HG03565 (cell line): Measurements from ENCODE around the gene COL16A1.

Experiments used
- ATAC-seq: cut with Tn5 transposase; IDR thresholded peaks from one replicate; pipeline ENCODE4 v1.9.1; 2021; ENCODE audit warnings: mild to moderate bottlenecking, moderate library complexity; ENCODE audit not compliant: unreplicated experiment

The COL16A1 gene

DNA sequence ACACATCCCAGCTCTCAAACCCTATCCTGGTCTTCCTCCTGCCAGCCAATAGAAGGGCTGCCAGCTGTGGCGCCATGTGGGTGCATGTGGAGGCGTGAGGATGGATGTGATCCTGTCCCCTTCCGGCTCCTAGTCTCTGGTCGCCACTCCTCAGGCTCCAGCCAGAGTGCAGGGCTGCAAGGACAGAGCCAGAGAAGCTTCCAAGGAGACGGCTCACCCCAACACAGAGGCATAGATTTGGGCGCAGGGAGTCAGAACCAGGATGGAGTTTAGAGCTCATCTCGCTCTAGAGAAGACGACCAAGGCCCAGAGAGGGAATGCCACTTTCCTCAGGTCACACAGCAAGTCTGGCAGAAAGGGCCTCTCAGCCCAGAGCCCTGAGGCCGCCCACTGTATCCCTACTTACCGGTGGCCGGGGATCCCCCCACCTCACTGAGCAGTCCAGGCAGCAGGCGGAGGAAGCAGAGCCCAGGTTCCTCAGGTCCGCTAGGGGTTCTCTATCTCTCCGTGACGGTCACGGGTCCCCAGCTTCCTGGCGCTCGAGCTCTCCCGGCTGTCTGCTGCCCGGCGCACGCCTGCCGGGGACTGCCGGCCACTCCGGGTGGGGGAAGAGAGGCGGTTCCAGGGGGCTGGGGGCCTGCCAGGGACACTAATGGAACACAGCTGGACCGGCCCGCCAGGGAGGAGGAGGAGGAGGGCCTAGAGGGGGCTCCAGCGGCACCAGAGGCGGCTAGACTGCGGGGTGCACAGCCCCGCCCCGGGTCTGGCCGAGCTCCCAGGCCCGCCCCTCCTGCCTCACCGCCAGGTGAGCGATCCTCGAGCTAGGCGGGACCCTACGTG, at the start of gene COL16A1:
TSS of gene COL16A1 (minus strand) at position 587 of the 840 bp plus-strand sequence. CDS start 1,824 bp downstream, outside the sequence.
- ATAC-seq = no peak

DNA sequence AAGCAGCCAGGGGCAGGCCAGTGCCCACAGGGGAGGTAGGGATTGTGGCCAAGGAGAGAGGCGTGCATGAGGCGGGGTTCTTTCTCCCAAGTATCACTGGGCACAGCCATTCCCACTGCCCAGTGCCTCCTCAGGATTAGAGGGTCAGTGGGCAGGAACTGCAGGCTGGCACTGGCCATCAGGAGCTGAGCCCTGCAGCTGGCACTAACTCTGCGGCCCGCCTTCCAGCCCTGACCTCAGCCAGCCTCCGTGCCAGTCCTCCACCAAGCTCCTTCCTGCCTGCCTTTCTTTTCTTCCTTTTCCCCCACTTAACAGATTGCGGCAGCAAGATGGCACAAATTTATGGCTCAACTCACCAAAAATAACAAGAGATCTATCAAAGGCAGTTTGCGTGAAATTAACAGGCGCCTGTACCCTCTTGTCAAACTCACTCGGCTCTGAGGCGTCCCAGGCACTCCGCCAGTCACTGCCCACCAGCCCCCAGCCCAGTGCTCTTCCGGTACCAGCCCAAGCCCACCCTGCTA, 49.2 kb upstream of the COL16A1 start:
- ATAC-seq = no peak

DNA sequence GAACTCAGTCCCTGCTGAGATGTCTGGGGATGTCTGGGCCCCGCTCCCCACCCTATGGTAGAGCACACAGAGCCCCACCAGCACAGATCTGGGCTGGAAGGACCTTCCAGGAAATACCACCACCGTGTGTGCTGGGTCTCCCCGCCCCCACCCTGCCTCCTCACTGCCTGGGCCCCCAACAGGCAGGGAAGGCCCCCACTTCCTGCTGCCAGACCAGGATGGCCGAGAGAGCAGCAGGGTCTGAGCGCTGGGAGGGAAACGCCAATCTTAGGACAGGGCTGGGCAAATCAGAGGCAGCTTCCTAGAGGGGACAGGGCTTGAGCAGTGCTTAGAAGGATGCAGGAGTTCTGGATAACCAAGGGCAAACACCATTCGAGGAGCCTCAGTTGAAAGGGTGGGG, 48.4 kb upstream of the COL16A1 start:
- no peak for ATAC-seq

DNA sequence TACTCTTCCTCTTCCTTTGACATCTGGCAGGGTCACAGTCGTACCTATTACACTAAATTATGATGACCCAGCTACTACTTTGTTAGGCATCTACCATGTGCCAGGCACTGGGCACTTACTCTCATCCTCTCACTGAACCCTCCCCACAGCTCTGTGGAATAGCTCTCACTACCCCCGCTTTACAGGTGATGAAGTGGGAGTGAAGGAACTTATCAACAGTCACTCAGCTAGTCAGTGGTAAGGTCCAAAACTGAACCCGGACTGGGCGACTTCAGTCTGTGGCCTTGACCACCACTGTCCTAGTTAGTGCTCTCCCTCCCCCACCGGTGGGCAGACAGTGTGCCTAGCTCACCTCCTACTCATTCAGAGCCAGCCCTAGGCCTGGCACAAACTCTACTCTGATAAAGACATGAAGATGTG, 48.0 kb upstream of the COL16A1 start:
- no peak for ATAC-seq

DNA sequence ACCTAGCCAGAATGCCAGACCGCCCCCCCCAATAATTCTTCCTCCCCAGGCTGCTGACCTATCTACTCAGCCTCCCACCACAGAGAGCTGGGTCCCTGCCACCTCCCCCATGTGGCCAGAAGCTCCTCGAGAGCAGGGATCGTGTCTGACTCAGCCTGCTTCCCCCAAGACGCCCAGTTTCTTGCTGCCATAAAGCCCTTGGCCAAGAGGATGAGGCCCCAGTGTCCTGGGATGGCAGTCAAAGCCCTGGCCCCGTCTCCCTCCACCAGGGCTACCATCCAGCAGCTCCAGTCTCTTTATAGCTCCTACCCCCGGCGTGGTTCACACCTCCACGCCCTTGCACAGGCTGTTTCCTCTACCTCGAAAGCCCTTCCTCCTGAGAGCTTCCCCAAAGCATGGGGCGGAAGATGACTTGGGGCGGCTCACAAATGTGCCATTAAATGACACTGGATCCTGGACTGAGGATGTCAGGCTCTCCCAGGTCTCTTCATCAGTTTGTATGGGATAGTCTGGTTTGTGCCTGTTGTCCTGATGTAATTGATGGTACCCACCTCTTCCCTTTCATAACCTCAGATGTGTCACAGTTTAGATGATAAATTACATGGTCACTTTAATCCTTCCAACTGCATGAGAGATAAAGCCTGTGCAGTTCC, 47.2 kb upstream of the COL16A1 start:
- no peak for ATAC-seq

DNA sequence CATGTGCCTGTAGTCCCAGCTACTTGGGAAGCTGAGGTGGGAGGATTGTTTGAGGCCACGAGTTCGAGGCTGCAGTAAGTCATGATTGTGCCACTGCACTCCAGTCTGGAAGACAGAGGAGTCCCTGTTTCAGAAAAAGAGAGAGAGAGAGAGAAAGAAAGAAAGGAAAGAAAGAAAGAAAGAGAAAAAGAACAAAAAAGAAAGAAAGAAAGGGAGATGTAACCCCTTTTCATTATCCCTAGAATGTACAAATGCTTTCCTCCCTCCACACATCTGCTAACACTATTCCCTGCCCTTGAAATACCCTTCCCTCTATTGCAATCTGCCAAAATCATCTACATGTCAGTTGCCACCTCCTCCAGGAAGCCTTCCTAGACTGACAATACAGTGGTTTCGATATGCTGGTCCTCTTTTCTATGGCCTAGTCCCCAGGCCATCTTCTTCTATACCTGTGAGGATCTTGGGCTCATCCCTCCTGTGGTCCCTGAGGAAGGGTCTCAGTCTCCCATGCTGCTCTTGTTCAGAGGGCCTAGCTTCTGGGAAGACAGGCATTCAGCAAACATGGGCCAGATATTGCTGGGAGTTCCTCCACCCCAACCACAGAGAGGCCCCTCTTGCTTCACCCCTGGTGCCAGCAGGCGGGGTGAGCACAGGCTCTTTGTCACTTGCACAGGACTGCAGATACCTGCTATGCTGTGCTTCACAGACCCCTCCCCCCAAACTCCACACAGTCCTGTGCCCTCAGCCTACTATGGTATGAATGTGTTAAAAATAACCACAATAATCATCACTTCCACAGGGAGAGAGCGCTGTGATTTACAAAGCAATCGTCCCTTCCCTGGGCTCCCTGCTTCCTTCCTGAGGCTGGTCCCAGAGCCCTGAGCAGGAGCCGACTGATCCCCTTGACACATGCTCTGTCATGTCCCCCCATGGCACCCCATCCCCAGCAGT, 46.2 kb upstream of the COL16A1 start:
- no peak for ATAC-seq

DNA sequence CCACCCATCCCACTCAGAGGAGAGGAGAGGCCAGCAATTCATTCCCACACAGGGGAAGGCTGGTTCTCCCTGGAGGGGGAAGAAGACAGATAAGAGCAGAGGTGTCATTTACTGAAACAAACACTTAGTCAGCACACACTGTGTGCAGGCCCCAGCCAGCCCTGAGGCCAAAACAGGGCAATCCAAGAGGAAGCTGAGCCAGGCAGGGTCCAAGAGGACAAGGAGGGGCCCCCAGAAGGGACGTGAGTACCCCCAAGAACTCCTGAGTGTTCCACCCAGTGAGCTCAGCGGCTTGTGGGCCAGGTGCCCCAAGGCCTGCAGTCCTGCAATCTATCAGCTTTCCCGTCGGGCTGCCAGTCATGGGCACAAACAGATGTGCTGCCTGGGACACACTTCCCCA, 44.5 kb upstream of the COL16A1 start:
- ATAC-seq = no peak

DNA sequence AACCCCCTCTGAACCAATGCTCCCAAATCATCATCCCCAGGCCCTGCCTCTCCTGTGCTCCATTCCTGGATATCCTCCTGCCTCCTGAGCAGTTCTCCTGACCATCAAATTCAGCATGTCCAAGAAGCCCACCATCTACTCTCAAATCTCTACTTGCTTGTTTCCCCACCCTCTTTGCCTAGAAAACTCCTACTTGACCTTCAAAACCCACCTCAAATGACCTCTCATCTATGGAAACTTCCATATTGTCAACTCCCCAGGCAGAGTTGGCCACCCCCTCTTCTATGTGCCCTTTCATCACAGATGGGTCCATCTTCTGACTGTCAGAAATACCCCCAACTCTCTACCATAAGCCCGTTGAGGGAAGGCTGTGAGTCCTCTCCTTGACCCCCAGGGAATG, 43.5 kb upstream of the COL16A1 start:
- ATAC-seq = no peak

DNA sequence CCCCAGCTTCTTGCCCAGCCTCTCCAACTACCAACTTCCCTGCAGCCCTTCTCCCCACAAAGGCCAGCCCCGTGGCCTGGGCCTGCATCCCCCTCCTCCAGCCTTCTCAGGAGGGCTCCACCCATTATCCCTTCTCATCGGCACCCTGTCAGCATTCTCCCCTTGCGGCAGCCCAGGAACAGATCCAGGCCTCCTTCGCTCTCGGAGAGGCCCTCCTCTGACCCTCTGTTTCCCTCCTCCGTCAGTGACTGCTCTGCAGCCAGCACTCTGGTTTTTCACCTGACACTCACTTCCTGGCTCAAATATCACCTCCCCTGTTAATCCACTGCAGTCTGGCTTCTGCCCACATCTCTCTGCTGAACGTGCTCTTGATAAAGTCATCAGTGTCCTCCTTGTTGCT, 42.9 kb upstream of the COL16A1 start:
- no peak for ATAC-seq

DNA sequence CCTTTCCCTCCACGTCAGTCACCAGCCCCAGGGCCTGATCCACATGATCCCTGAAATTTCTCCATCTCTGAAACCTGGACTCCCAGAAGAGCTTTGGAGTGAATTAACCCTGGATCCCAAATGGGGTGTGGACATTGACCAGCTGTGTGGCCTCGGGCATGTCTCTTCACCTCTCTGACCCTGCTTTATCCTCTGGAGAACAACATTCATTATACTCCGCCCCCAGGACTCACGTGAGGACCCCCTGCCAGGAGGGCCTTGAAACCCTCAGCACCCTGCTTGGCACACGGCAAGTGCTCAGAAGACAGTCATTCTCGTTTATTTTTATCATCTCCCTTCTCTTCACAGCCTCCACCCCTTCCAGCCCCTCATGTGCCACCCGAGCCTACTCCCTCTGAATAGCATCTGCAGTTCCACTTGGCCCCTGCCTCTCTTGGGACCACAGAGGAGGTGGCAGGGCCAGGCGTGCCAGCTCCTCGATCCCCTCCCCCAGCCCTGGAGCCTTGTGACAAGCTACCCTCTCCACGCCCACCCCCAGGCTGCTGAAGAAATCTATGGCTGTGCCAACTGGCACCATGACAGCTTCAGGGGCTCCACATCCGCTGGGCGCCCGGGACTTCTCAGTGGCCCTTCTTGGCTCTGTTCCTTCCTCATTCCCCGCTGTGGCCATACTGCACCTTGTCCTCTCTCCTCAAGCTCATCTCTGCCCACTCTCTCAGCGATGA, 42.3 kb upstream of the COL16A1 start:
- no peak for ATAC-seq

DNA sequence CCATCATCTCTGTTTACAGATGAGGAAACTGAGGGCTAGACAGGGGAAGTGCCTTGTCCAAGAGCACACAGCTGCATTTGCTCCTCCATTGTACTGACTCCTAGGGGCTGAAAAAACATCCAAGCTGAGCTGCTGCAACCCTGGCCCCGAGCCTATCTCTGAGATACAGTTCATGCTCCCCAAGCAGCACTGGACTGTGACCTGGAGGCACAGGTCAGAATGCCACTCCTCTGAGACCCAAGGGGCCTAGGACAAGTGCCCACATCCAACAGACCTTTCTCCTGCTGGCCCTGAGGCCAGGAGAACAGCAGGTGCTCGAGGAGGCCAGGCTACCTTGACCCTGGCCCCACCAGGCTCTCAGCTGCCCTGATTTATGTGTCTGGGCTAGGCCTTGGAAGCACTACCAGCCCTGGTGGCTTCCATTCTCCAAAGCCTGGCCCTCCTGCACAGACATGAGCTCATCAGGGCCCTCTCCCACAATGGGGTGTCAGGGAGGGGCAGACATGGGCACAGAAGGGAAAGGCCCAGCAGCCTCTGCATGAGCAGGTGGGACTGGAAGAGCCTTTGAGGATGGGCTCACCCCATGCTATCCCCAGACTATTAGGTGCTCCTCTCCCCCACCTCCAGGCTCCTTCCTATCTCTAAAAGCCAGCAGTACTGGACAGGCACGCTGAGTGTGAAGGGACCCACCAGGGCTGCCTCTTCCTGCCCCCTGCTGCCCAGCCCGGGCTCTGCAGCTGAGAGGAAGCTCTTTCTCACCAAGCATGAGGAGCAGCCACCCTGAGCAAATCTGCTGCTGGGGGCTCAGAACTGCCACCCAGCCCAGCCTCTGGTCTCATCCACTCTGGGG, 41.5 kb upstream of the COL16A1 start:
- no peak for ATAC-seq

DNA sequence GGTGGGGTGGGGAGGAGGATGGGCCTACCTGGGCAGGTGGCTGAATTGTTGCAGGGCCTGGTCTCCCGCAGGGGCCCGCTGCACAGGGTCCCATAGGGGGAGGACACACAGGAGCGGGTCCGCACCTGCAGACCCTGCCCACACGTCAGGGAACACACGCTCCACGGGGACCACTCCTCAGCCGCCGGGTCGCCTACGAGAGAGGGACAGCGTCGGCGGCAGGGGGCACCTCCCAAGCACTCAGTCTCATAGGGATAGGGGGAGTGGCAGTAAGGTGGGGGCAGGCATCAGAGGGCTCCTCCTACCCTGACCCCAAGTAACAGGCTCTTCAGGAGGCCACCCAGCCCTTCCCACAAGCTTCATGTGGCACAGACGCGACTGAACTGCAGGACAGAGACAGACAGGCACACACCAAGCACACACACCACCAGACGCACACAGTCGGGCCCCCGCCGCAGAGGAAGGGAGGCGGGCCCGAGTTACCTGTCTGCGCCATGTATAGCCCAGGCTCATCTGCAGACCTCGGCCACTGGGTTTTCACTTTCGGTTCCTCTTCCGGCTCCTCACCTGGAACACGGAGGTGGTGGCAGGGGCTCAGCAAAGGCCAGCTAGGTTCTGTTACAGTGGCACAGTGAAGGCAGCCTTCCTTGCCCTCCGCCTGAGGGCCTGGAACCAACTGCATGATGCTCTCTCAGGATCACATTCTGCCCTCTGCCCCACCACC, 40.5 kb upstream of the COL16A1 start:
- ATAC-seq = no peak

DNA sequence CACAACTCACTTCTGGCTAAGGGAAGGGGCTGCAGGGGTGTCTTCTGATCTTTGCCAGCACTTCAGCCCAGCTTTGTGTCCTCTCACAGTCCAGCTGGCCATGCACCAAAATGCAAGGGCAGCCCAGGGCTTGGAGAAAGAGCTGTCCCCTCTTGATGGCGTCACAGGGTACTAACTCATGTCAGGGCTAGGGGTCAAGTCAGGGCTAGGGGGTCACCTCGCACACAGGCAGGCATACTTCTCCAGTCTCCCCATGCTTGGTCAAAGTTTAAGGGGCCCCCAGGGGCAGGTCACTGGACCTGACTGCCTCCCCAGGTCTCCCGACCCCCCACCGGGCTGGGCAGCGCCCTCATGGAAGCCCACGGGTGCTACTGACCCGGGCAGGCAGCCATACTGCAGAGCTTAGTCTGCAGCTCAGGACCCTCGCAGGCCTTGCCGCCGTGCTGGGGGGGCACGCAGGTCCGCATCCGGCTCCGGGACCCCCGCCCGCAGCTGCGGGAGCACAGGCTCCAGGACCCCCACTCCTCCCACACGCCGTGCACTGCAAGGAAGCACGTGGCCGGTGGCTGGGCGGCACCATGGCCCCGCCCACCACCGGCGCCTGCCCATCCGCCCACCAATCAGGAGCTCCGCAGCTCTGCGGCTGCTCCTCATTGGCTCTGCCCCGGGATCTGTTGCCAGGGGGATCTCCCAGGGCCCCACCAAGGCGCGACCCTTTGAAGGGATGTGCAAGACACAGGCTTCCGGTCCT, 38.8 kb upstream of the COL16A1 start:
- no peak for ATAC-seq

DNA sequence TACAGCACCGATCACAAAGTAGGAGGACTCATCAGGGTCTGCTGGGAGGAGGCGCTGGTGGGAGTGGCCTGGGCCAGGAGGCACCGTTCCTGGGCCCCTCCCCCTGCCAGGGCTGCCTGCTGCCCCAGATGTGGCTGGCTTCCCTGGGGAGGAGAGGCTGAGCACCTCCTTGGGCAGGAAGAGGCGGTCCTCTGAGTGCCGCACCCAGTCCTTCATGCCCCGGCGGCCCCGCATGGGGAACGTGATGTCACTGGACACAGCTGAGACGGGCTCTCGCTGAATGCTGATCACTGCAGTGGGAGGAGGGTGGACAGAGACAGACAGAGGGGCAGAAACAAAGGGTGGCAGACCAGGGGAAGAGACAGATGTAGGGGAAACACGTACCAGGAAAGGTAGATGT, 35.5 kb upstream of the COL16A1 start:
- no peak for ATAC-seq

DNA sequence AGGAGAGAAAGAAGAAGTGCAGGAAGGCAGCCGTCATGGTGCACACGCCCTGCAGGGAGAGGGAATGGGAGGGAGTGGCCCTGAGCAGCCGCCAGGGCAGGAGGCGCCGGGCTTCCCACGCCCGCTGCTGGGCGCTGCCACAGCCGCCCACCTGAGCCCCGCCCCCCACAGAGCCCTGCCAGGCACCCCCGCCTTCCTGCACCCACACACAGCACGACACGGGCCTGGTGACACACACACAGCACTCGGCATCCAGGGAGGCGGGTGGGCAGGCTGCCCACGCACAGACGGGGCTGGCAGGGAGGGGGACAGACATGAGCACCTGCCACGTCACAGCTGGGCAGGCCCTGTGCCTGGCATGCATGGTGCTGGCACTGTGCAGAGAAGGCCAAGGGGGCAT, 32.9 kb upstream of the COL16A1 start:
- no peak for ATAC-seq

DNA sequence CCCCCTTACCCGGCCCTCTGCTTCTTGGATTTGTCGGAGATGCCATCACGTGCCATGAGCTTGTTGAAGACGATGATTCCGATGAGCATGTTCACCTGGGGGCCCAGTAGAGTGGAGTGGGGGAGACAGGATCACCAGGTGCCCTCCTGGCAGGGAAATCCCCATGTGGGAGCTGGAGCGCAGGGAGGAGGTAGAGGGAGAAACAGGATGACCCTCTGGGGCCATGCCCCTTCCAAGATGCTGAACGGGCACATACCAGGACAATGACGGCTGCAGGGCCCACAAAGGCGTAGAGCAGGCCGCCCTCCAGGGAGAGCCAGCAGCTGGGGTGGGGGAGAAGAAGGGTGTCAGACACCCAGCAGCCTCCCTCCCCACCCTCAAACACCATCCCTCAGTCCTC, 31.8 kb upstream of the COL16A1 start:
- no peak for ATAC-seq

DNA sequence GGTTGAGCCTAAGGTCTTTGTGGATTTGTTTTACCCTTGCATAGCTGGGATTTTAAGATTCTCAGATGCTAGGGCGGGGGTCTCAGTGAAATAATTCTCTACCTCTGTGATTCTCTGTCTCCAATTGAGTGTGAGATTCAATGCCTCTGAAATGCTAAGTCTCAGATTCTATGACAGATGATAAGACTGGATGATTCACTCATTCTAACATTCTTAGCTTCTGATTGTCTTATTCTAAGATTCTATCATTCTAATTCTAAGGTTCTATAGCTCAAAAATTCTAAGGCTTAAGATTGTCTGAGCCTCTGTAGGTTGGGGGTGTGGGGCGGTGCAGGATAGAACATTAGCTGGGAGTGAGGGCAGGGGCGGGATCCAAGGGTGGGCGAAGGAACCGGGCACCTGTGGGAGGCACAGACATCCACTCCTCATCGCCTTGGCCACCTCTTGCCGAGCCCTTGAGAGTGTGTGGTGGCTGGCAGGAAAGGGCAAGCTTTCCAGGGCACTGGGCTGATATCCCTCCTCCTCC, 30.8 kb upstream of the COL16A1 start:
- no peak for ATAC-seq
